Measurements from ENCODE around the gene ZNF692. TPM values are rescaled to one million over a fixed set of nuclear protein-coding genes. Genes with fewer than 3 reads are reported as not detected.

The ZNF692 gene
- total and polyA plus RNA-seq, 8 donors: 31.9 to 66.6 (median 57.3) TPM

DNA sequence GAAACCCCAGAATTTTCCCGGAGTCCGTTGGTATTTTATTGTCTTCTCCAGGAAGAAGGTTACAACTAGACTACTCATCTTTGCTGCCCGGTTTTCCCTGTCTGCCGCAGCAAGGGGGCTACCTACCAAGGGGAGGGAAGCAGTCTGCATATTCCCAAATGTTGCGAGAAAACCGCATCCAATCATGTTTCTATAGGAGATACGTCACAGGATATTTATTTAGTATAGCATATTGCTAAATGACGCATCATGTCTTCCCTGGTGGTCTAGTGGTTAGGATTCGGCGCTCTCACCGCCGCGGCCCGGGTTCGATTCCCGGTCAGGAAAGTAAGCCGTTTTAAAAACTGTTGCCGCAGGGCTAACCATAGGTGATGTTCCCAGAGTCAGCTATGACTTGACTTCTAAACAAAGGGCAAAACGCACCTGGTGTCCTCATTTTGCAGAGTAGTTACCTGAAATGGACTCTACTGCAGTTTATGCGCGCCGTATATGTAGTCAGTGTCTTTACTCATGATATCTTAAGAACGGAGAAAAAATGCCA lies 15.2 kb upstream of the ZNF692 start:
- Histone ChIP-seq H3K4me3 (peak overlapping the region; percentile 67 to 70), H3K4me1 (peaks cover 4 to 11% of the 10 kb centered on the region in 2 donors), H3K9me3 (no peaks in the 10 kb centered on the region), H3K27ac (peak overlapping the region; percentile 96 to 98), H3K27me3 (no peaks in the 10 kb centered on the region), H3K36me3 (no peaks in the 10 kb centered on the region)
- intact Hi-C loops (cut with DNase I): no loop called here
- DNase-seq: peak in 2 of 4 donors; percentile 92 to 93
- ATAC-seq: peak; percentile 51
- no peak for TF ChIP-seq CTCF (IDR thresholded peaks at IDR 0.05)

GRCh38 chr1:248873409-248873992 lies 14.6 kb upstream of the ZNF692 start:
- Histone ChIP-seq H3K9me3 (no peaks in the 10 kb centered on the region), H3K27ac (peak overlapping the region; percentile 96 to 98), H3K4me3 (peak overlapping the region; percentile 67 to 70), H3K27me3 (no peaks in the 10 kb centered on the region), H3K4me1 (peaks cover 4 to 11% of the 10 kb centered on the region in 2 donors), H3K36me3 (no peaks in the 10 kb centered on the region)
- ATAC-seq (peak; percentile 94), DNase-seq (peak; percentile 94 to 98 (median 96))
- intact Hi-C loops (cut with DNase I): no loop called here
- TF ChIP-seq CTCF (IDR thresholded peaks at IDR 0.05): no peak

GRCh38 chr1:248872752-248873408 lies 14.0 kb upstream of the ZNF692 start:
- no peaks in the 10 kb centered on the region for H3K27me3 ChIP-seq
- ATAC-seq (peak; percentile 86), DNase-seq (peak; percentile 71 to 85 (median 80))
- intact Hi-C loops (cut with DNase I): no loop called here
- peak overlapping the region; percentile 96 to 98 for H3K27ac ChIP-seq
- peak overlapping the region; percentile 67 to 70 for H3K4me3 ChIP-seq
- TF ChIP-seq CTCF (IDR thresholded peaks at IDR 0.05): no peak
- no peaks in the 10 kb centered on the region for H3K36me3 ChIP-seq
- H3K4me1 ChIP-seq: peaks cover 4 to 11% of the 10 kb centered on the region in 2 donors
- H3K9me3 ChIP-seq: no peaks in the 10 kb centered on the region

DNA sequence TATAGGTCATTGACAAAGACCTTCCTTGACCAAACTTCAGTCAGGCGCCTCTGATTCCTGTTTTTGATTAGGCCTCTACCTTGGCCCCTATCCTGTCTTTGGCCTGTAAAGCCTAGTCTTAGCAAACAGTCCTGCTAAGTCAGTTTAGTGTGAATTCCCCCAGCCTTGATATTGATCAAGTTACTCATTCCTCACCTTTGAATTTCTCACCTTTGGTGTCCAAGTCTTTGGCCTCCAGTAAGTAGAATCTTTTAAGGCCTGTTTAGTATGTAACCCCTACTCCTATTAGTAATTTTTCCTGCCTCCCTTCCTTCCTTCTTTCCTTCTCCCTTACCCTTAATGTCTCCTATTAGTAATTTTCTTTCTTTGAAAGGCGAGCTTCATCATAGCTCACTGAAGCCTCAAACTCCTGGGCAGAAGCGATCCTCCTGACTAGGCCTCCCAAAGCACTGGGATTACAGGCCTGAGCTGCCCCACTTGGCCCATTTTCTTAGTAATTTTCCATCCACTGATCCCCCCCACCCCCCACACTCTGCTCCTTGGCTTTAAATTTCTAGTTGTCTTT lies 13.0 kb upstream of the ZNF692 start:
- no peak for DNase-seq

More for the DNA sequence above, 13.0 kb upstream of the ZNF692 start:
- intact Hi-C loops (cut with DNase I): no loop called here
- H3K4me3 ChIP-seq: peak overlapping the region in 1 of 2 donors; percentile 70
- H3K36me3 ChIP-seq: no peaks in the 10 kb centered on the region
- H3K9me3 ChIP-seq: no peaks in the 10 kb centered on the region
- peaks cover 4 to 11% of the 10 kb centered on the region in 2 donors for H3K4me1 ChIP-seq
- TF ChIP-seq CTCF (IDR thresholded peaks at IDR 0.05): no peak
- ATAC-seq: no peak
- peak overlapping the region in 1 of 2 donors; percentile 96 for H3K27ac ChIP-seq
- H3K27me3 ChIP-seq: no peaks in the 10 kb centered on the region

Measured in left lung (tissue), 10 donors.